Ectodermal cell (in vitro differentiated cells): ENCODE measurements around the gene VEPH1.
A peak's percentile ranks its signal among the peaks of the same experiment; 100 is the strongest.
"Not testable (repeated sequence)": the region's sequence is repeated elsewhere in the genome, so short reads cannot be mapped to it uniquely, and the experiment has no call there.

ENCODE experiments used
- H3K27ac ChIP-seq: 2 replicates; pipeline ENCODE4 v1.7.0; 2013; ENCODE audit warnings: mild to moderate bottlenecking, low read depth, low read length; ENCODE audit not compliant: insufficient read depth, poor library complexity, severe bottlenecking
- H3K27me3 ChIP-seq: 2 replicates; pipeline ENCODE4 v1.7.0; 2013; ENCODE audit warnings: mild to moderate bottlenecking, low read length; ENCODE audit not compliant: insufficient read depth, control insufficient read depth, poor library complexity, severe bottlenecking
- H3K36me3 ChIP-seq: one replicate; pipeline ENCODE4 v1.7.0; 2013; ENCODE audit warnings: low read length; ENCODE audit not compliant: control insufficient read depth, insufficient read depth
- H3K4me1 ChIP-seq: one replicate; pipeline ENCODE4 v1.7.0; 2013; ENCODE audit warnings: low read length; ENCODE audit not compliant: control insufficient read depth, insufficient read depth
- H3K4me3 ChIP-seq: 2 replicates; pipeline ENCODE4 v1.7.0; 2013; ENCODE audit warnings: low read depth, low read length, control low read depth; ENCODE audit not compliant: insufficient read depth
- H3K9me3 ChIP-seq: 2 replicates; pipeline ENCODE4 v1.7.0; 2013; ENCODE audit warnings: mild to moderate bottlenecking, low read length, moderate library complexity; ENCODE audit not compliant: control insufficient read depth
- WGBS, 2 experiments: methylation state at CpG; one replicate each; pipeline ENCODE4 v1.1.7; 2013; ENCODE audit warnings: missing lambda C conversion rate in 2 of 2; 5-methylcytosine and 5-hydroxymethylcytosine counted together

Gene VEPH1

GRCh38 chr3:157335233-157336076 lies 167.8 kb downstream of the VEPH1 start:
- 31 to 39% methylated on average over 6 to 7 of the region's 7 CpGs for WGBS, 2 experiments
- H3K4me3 ChIP-seq, result no peak overlapping the region
- H3K9me3 ChIP-seq, result no peaks in the 10 kb centered on the region
- H3K27ac ChIP-seq, result peak overlapping the region; percentile 92
- H3K36me3 ChIP-seq, result no peaks in the 10 kb centered on the region
- H3K27me3 ChIP-seq, result no peaks in the 10 kb centered on the region
- peaks cover 18% of the 10 kb centered on the region for H3K4me1 ChIP-seq

DNA sequence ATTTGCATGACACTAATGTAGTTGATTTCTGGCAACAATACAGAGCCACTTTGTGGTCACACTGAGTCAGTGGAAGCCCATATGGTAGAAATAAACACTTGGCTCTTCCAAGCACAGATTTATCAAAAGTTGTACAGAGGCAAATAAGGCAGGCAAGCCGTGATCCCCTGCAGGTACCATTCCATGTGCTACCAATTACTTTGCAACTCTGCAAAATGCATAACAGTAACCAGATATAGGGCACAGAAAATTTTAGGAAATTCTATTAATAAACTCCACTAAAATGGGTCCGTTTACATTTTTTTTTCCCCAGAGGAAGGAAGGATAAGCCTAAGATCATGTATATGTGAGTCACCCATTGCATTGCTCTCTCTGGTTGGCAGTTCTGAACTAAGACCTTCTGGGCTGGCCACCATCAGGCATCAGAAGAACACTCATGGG lies 169.6 kb downstream of the VEPH1 start:
- peaks cover 18% of the 10 kb centered on the region for H3K4me1 ChIP-seq

DNA sequence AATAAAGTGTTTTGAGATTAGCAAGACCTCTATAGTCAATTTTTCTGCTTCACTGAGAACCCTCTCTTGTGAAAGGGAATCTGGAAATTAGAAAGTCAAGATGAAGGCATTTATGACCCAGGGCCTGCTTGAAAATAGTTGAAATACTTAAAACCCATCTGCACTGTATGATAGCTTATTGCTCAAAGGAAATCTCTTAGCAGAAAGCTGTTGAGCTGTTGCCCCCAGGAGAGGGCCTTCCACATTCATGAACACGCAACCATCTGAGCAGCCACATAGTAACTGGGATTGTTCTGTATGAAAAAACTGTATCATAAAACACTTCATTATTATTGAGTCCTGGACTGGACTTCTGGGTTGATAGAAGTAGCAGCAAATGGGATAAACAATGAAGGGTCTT lies 173.0 kb downstream of the VEPH1 start:
- Histone ChIP-seq H3K9me3 (no peaks in the 10 kb centered on the region), H3K27ac (no peak overlapping the region)
- 80% methylated on average over 1 of the region's 1 CpG; no CpG with 5 or more reads in 1 of the 2 experiments for WGBS, 2 experiments

More for the DNA sequence above, 169.6 kb downstream of the VEPH1 start:
- WGBS, 2 experiments, result 45 to 50% methylated on average over 2 of the region's 2 CpGs
- Histone ChIP-seq H3K27me3 (no peaks in the 10 kb centered on the region), H3K4me3 (no peak overlapping the region), H3K36me3 (no peaks in the 10 kb centered on the region), H3K27ac (no peak overlapping the region), H3K9me3 (no peaks in the 10 kb centered on the region)

GRCh38 chr3:157329551-157329950 lies 173.7 kb downstream of the VEPH1 start:
- Histone ChIP-seq H3K9me3 (no peaks in the 10 kb centered on the region), H3K36me3 (no peaks in the 10 kb centered on the region), H3K27ac (no peak overlapping the region), H3K4me3 (no peak overlapping the region), H3K27me3 (no peaks in the 10 kb centered on the region), H3K4me1 (peaks cover under 1% of the 10 kb centered on the region)
- WGBS, 2 experiments, result 95 to 96% methylated on average over 1 to 2 of the region's 2 CpGs

More for the DNA sequence above, 173.0 kb downstream of the VEPH1 start:
- Histone ChIP-seq H3K4me3 (no peak overlapping the region), H3K4me1 (peaks cover 8% of the 10 kb centered on the region), H3K27me3 (no peaks in the 10 kb centered on the region), H3K36me3 (no peaks in the 10 kb centered on the region)

DNA sequence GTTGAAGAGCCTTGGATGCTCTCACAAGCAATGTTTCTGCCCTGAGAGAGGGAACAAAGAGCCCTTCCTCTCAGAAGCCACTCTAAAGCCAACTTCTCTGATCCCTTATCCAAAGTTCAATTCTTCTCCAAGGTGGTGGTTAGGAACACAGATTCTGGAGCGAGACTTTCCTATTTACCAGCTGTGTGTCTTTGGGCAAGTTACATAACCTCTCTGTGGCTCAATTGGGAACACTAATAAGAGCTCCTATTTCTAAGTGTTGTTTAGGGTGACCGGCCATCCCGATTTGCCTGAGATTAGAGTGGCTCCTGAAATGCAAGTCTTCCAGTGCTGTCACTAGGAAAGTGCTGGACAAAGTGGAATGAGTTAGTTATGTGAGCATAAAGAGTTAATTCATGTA lies 175.4 kb downstream of the VEPH1 start:
- Histone ChIP-seq H3K27ac (no peak overlapping the region), H3K4me3 (no peak overlapping the region), H3K9me3 (no peaks in the 10 kb centered on the region), H3K4me1 (no peaks in the 10 kb centered on the region), H3K36me3 (no peaks in the 10 kb centered on the region), H3K27me3 (no peaks in the 10 kb centered on the region)
- WGBS, 2 experiments, result 91 to 97% methylated on average over 3 of the region's 3 CpGs

- WGBS, 2 experiments, result 67 to 100% methylated on average over 1 of the region's 1 CpG
- H3K4me1 ChIP-seq, result no peaks in the 10 kb centered on the region
- no peaks in the 10 kb centered on the region for H3K36me3 ChIP-seq
- no peaks in the 10 kb centered on the region for H3K9me3 ChIP-seq
- H3K4me3 ChIP-seq, result no peak overlapping the region
- H3K27me3 ChIP-seq, result no peaks in the 10 kb centered on the region
- H3K27ac ChIP-seq, result no peak overlapping the region
These were observed 176.2 kb downstream of the VEPH1 start for GRCh38 chr3:157327018-157327417.

DNA sequence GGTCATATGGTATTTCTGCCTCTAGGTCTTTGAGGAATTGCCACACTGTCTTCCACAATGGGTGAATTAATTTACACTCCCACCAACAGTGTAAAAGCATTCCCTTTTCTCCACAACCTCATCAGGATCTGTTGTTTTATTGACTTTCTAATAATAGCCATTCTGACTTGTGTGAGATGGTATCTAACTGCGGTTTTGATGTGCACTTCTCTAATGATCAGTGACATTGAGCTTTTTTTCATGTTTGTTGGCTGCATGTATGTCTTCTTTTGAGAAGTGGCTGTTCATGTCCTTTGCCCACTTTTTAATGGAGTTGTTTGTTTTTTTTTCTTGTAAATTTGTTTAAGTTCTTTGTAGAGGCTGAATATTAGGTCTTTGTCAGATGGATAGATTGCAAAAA lies 178.3 kb downstream of the VEPH1 start:
- H3K4me1 ChIP-seq, H3K27me3 ChIP-seq, H3K27ac ChIP-seq, H3K36me3 ChIP-seq, H3K4me3 ChIP-seq, H3K9me3 ChIP-seq: not testable (repeated sequence)
- 91 to 94% methylated on average over 1 of the region's 1 CpG for WGBS, 2 experiments

DNA sequence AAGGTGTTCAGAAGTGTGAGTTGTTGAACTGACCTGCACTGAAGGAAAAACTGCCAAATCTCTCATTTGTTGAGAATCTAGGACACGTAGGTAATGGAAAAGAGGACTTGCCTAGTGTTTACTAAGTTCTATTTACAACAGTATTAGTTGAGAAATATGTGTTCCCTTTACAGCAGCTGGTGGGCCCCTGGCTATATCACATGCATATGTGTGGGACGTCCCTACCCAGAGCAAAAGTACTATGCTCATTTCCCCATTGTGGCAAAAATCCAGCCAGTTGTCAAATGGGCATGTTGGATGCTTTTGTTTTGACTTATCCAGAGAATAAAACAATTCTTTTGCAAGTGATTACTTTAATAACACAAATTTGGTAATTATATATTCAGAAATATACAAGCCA lies 179.9 kb downstream of the VEPH1 start:
- Histone ChIP-seq H3K4me1 (no peaks in the 10 kb centered on the region), H3K36me3 (no peaks in the 10 kb centered on the region), H3K27ac (no peak overlapping the region), H3K9me3 (no peaks in the 10 kb centered on the region), H3K4me3 (no peak overlapping the region), H3K27me3 (no peaks in the 10 kb centered on the region)
- WGBS, 2 experiments, result 83 to 94% methylated on average over 2 of the region's 2 CpGs

GRCh38 chr3:157319672-157320071 lies 183.5 kb downstream of the VEPH1 start:
- Histone ChIP-seq H3K27me3 (no peaks in the 10 kb centered on the region), H3K4me1 (no peaks in the 10 kb centered on the region), H3K36me3 (no peaks in the 10 kb centered on the region), H3K9me3 (no peaks in the 10 kb centered on the region), H3K4me3 (no peak overlapping the region), H3K27ac (no peak overlapping the region)

DNA sequence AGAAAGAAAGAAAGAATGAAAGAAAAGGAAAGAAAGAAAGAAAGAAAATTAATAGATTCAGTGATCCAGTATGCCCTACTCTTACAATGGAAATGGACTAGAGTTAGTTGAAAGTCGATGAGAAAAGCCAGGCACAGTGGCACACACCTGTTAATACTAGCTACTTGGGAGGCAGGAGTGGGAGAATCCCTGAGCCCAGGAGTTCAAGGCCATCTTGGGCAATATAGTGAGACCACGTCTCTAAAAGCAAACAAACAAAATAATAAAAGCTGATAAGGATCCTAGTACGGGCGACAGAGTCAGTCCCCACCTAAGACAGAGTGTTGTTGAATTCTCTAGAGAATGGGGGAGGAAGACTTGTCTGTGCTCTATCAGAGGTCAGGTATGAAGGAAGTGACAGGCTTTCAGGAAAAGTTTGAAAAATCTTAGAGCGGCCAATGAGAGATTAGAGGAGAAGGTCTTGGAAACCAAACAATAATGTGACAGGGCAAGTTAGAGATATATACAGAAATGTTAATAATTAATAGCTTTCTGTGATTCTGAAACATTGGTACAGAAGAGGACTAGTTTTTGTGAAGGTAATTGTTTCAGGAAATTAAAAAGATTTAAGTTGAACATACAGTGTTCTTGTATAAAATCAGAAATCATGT lies 184.5 kb downstream of the VEPH1 start:
- H3K36me3 ChIP-seq, result no peaks in the 10 kb centered on the region
- no peak overlapping the region for H3K4me3 ChIP-seq
- no peaks in the 10 kb centered on the region for H3K27me3 ChIP-seq
- 92 to 97% methylated on average over 5 of the region's 5 CpGs for WGBS, 2 experiments
- H3K4me1 ChIP-seq, result no peaks in the 10 kb centered on the region
- no peak overlapping the region for H3K27ac ChIP-seq
- H3K9me3 ChIP-seq, result no peaks in the 10 kb centered on the region
